GM13977 (cell line): ENCODE measurements around the gene BLOC1S1.

Source experiments
- DNase-seq: peaks from one replicate; pipeline ENCODE4 v3.0.0; 2012; ENCODE audit warnings: low spot score
- CTCF ChIP-seq: IDR thresholded peaks from 2 replicates; pipeline ENCODE4 v1.5.1; 2012; ENCODE audit warnings: mild to moderate bottlenecking, control low read depth; ENCODE audit not compliant: insufficient read depth; ENCODE audit errors: extremely low read depth, missing control alignments
- in situ Hi-C: fragments of 300-500 bp; cut with MboI; formaldehyde crosslinking; loops from one replicate; pipeline ENCODE4 v1.12.0; 2022; ENCODE audit warnings: low sequenced_read_pairs, low pct_unique_long_range_greater_than_20kb, mixed read lengths, inconsistent platforms; ENCODE audit not compliant: unreplicated experiment

The BLOC1S1 gene

DNA sequence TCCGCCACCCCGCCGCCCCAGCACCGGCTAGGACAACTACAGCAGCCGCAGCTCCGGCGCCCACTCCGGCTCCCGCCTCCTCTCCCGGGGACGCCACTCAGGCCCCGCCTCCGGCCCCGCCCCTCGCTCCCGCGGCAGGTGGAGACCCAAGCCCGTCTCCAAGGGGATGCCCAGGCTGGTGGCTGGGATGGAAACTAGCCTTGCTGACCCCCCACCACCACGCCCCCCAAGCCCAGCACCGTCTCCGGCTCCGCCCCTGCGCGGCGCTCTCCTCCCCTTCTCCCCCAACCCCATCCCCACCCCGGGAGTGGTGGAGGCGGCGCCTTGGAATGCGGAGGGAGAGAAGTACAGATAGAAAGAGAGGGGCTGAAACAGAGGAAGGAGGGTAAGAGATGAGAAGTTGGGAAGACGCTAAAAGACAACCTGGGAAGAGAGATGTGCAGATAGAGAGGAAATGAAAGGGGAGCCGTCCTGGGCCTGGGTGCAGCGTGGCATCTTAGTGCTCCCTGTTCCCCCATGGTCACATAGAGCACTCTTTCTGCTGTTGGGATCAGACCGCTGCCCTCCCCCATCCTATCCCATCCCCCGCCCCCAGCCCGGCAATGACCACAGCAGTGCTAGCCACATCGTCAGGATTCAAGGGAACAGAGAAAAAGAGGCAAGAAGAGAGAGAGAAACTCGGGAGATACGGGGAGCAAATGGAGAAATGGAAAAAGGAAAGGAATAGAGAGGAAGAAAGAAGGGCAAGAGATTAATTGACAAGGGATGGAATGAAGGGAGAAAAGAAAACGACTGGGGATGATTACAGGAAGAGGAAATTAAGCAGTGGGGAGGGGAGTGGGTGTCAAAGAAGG is 7.8 kb upstream of the BLOC1S1 start, which contains the start of gene ITGA7:
Gene ITGA7, minus strand, starts transcription at position 64 of the 854 bp plus-strand sequence. CDS start 222 bp downstream, outside the sequence.
- peak; percentile 80 for DNase-seq
- no peak for TF ChIP-seq CTCF
- in situ Hi-C loops: no loop called here

DNA sequence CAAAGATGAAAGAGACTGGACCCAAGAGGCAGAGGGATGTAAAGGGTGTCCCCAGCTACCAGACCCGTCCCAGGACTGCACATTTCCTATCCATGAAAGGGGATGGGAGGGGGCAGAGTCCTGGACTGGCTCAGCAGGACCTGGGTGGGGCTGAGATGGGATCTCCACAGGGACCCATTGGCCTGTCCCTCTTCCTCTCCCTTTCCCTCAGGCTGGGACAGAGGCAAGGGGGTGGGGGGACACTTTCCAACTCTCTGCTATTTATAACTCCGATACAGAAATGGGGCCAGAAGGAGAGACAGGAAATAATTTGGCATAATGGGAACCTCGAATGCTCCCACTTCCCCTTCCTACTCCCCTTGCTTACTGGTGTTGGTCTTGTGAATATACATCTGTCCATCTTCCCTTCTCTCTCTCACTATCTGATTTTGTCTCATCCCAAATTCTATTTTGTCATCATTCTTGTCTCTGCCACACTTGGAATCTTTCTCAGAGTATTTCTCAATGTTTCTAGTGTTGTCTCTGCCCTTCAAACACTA is 7.1 kb upstream of the BLOC1S1 start:
- no peak for DNase-seq
- in situ Hi-C loops: no loop called here
- no peak for TF ChIP-seq CTCF

- DNase-seq: no peak
- TF ChIP-seq CTCF: no peak
- in situ Hi-C loops: no loop called here
Measured at GRCh38 chr12:55711786-55712553, 3.9 kb upstream of the BLOC1S1 start.

DNA sequence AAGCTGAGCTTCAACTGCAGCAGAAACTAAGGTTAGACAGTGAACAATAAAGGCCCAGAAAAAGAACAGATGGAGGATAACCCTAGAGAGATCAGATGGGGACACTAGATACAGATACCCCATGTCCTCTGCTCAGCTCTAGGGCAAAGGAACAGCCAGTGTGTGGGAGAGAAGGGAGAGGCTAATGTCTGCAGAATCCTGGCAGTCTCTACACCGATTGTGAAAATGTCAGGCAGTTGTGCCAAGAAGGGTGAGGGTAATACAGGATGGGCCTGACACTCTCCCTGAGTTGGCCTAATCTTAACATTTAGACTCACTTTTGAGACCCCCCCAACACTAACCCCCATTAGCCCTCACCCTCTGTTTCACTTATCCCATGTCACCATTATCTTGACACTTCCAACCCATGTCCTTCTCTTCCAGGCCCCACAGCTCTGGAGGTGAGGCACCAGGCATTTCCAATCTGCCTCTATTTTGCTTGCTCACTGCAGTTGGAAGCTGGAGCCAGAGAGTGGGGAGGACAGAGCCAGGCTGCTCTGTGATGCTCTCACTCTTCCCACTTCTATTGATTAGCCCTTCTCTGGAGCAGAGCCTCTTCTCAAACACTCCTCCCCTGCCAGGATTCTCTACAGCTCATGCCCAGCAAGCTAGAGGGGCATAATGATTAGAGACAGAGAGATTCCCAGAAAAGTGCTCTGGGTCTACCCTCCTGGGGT is 3.0 kb upstream of the BLOC1S1 start:
- DNase-seq: no peak
- in situ Hi-C loops: no loop called here
- TF ChIP-seq CTCF: no peak

- no peak for DNase-seq
- in situ Hi-C loops: no loop called here
- no peak for TF ChIP-seq CTCF
Measured at GRCh38 chr12:55713721-55714120, 2.1 kb upstream of the BLOC1S1 start.

- no peak for DNase-seq
- TF ChIP-seq CTCF: no peak
- in situ Hi-C loops: no loop called here
Measured at GRCh38 chr12:55715169-55715764, 579 bp upstream of the BLOC1S1 start.
